Measurements from ENCODE around the gene SSC5D. TPM values are rescaled to one million over a fixed set of nuclear protein-coding genes. Genes with fewer than 3 reads are reported as not detected.

Gene SSC5D
- polyA plus RNA-seq, 1 donor (not counting 4 experiments of a cell fraction or from before 2014, with no cell fraction given), result not detected

DNA sequence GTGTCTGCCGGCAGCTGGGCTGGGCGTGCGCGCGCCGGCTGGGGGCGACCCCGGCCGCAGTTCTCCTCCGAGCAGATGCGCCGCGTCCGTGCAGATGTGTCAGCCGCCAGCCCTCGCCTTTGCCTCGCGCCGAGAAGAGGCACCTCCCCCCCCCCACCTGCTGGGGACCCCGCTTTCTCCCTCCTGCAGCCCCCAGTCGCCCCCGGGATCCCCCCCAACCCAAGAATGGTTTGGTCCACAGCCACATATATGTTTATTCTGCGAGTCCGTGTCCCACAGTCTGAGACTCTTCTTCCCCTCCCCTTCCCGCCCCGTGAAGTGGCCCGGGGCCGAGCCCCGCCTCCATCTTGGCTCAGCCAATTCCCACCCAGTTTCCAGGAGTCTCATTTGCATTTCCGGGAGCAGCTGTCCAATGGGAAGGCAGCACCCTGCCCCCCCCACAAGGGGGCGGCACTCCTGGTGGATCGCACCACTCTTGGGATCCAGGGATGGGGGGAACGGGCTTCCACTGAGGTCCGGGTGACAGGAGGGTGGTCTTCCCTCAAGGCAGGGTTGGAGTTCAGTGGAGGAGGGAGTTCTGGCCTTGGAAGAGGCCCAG, 35.4 kb upstream of the SSC5D start:
- Histone ChIP-seq H2AFZ (ENCODE audit: control insufficient read depth, low read length) (no peak overlapping the region), H3K36me3 (ENCODE audit: control insufficient read depth in 2 of 2, extremely low read depth in 1 of 2, insufficient read depth in 2 of 2, low read length in 2 of 2) (peaks cover 0 to 3% of the 10 kb centered on the region in 2 experiments), H3K9me1 (ENCODE audit: control insufficient read depth, extremely low read depth, insufficient read depth, low read length) (no peaks in the 10 kb centered on the region), H3K4me2 (ENCODE audit: control insufficient read depth, extremely low read depth, insufficient read depth, low read depth, low read length) (no peak overlapping the region), H4K20me1 (ENCODE audit: control insufficient read depth, extremely low read depth, insufficient read depth, low read length) (peaks cover 2% of the 10 kb centered on the region), H3K79me2 (ENCODE audit: control insufficient read depth, insufficient read depth, low read length) (no peaks in the 10 kb centered on the region), H3K27ac (ENCODE audit: control insufficient read depth, insufficient read depth, low read length) (no peak overlapping the region), H3K9ac (ENCODE audit: control insufficient read depth, extremely low read depth, insufficient read depth, low read length) (no peak overlapping the region), H3K4me1 (ENCODE audit: control insufficient read depth, extremely low read depth, insufficient read depth, low read length) (peaks cover 6% of the 10 kb centered on the region), H3K4me3 (ENCODE audit: control insufficient read depth in 2 of 3, extremely low read depth in 1 of 3, insufficient read depth in 2 of 3, low read depth in 1 of 3, low read length in 3 of 3) (no peak overlapping the region), H3K27me3 (ENCODE audit: control insufficient read depth, extremely low read depth, insufficient read depth, low read length) (peaks cover 34% of the 10 kb centered on the region), H3K9me3 (ENCODE audit: control insufficient read depth, low read depth, low read length) (no peaks in the 10 kb centered on the region)
- FAIRE-seq (no peak), DNase-seq (ENCODE audit: low read depth, low spot score) (no peak)
- dilution Hi-C loops (cut with MboI; ENCODE audit: extremely low pct_ligation_motif_present, low sequenced_read_pairs), result no loop called here
- TF ChIP-seq, protein P1, sequence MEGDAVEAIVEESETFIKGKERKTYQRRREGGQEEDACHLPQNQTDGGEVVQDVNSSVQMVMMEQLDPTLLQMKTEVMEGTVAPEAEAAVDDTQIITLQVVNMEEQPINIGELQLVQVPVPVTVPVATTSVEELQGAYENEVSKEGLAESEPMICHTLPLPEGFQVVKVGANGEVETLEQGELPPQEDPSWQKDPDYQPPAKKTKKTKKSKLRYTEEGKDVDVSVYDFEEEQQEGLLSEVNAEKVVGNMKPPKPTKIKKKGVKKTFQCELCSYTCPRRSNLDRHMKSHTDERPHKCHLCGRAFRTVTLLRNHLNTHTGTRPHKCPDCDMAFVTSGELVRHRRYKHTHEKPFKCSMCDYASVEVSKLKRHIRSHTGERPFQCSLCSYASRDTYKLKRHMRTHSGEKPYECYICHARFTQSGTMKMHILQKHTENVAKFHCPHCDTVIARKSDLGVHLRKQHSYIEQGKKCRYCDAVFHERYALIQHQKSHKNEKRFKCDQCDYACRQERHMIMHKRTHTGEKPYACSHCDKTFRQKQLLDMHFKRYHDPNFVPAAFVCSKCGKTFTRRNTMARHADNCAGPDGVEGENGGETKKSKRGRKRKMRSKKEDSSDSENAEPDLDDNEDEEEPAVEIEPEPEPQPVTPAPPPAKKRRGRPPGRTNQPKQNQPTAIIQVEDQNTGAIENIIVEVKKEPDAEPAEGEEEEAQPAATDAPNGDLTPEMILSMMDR (optimal IDR thresholded peaks at IDR 0.05 in 1 of 3, IDR thresholded peaks at IDR 0.05 in 1 of 3, conservative IDR thresholded peaks at IDR 0.05 in 1 of 3; ENCODE audit: extremely low read depth in 1 of 3, insufficient read depth in 2 of 3, low read length in 3 of 3), result peak in 1 of 3 experiments; percentile 1
- no peak for TF ChIP-seq EZH2 (IDR thresholded peaks at IDR 0.05; ENCODE audit: low read length)

DNA sequence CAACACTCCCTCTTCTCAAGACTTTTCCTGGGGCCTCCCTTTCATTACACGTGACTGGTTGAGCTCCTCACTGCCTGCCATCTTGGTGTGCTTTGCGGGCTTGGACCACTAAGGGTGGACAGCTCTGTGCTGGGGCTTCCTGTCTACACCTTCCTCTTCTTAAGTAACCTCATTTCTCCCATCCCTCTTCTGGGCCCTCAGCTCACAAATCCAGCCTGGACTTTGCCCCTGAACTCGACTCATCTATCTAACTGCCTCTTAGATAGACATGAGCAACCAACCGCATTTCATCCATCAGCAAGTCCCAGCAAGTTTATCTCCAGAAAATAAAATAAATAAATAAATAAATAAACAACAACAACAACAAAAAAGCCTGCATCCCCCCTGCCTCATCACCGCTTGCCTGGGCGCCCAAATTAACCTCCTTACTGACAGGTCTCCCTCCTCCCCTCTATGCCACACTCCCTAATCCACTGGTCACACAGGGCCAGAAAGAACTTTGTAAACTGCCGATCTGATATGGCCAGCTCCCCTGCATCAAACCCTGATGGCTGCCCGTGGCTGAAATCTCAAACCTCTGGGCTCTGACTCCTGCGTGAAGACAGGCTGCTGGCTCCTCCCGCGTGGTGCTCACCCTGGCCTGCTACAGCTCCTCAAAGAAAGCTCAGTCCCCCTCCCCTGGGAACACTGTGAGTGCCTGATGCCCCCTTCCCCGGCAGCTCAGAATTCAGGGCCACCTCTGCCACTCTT, 34.5 kb upstream of the SSC5D start:
- Histone ChIP-seq H3K9me1 (ENCODE audit: control insufficient read depth, extremely low read depth, insufficient read depth, low read length) (no peaks in the 10 kb centered on the region), H3K79me2 (ENCODE audit: control insufficient read depth, insufficient read depth, low read length) (no peaks in the 10 kb centered on the region), H3K4me3 (ENCODE audit: control insufficient read depth in 2 of 3, extremely low read depth in 1 of 3, insufficient read depth in 2 of 3, low read depth in 1 of 3, low read length in 3 of 3) (no peak overlapping the region), H3K9ac (ENCODE audit: control insufficient read depth, extremely low read depth, insufficient read depth, low read length) (no peak overlapping the region), H2AFZ (ENCODE audit: control insufficient read depth, low read length) (no peak overlapping the region), H3K4me2 (ENCODE audit: control insufficient read depth, extremely low read depth, insufficient read depth, low read depth, low read length) (no peak overlapping the region), H3K36me3 (ENCODE audit: control insufficient read depth in 2 of 2, extremely low read depth in 1 of 2, insufficient read depth in 2 of 2, low read length in 2 of 2) (peaks cover 0 to 3% of the 10 kb centered on the region in 2 experiments), H3K27me3 (ENCODE audit: control insufficient read depth, extremely low read depth, insufficient read depth, low read length) (peaks cover 34% of the 10 kb centered on the region), H3K4me1 (ENCODE audit: control insufficient read depth, extremely low read depth, insufficient read depth, low read length) (no peaks in the 10 kb centered on the region), H3K27ac (ENCODE audit: control insufficient read depth, insufficient read depth, low read length) (no peak overlapping the region), H3K9me3 (ENCODE audit: control insufficient read depth, low read depth, low read length) (no peaks in the 10 kb centered on the region), H4K20me1 (ENCODE audit: control insufficient read depth, extremely low read depth, insufficient read depth, low read length) (peaks cover 2% of the 10 kb centered on the region)
- TF ChIP-seq EZH2 (IDR thresholded peaks at IDR 0.05; ENCODE audit: low read length), result no peak
- TF ChIP-seq, protein P1 (optimal IDR thresholded peaks at IDR 0.05 in 1 of 3, IDR thresholded peaks at IDR 0.05 in 1 of 3, conservative IDR thresholded peaks at IDR 0.05 in 1 of 3; ENCODE audit: extremely low read depth in 1 of 3, insufficient read depth in 2 of 3, low read length in 3 of 3), result no peak
- DNase-seq (ENCODE audit: low read depth, low spot score) (no peak), FAIRE-seq (no peak)
- dilution Hi-C loops (cut with MboI; ENCODE audit: extremely low pct_ligation_motif_present, low sequenced_read_pairs), result no loop called here

Measured in keratinocyte (primary cell).